SK-N-MC (cell line): ENCODE data around the gene LMNA.

ENCODE experiments used
- EZH2 ChIP-seq: fragments of 200-600 bp; sonication (generic); IDR thresholded peaks from one replicate; pipeline ENCODE4 v1.6.1; 2017; ENCODE audit warnings: antibody characterized with exemption
- POLR2AphosphoS5 ChIP-seq: IDR thresholded peaks from 2 replicates; pipeline ENCODE4 v1.6.1; 2012; ENCODE audit warnings: mild to moderate bottlenecking, low read depth, low read length, borderline replicate concordance

GRCh38 chr1:156110252-156110651, 4.3 kb upstream of the LMNA start:
- TF ChIP-seq EZH2: no peak
- no peak for TF ChIP-seq POLR2AphosphoS5
